H1 (cell line): ENCODE results near the gene RND3. TPM values are rescaled to one million over a fixed set of nuclear protein-coding genes. Genes with fewer than 3 reads are reported as not detected.

ENCODE experiments used
- CTCF ChIA-PET: fragments of 300-600 bp; sonication (Branson Sonifier 250); formaldehyde crosslinking; loops from one replicate; lab custom pipeline; 2021; ENCODE audit not compliant: partially characterized antibody; lab: Charles Lee
- POLR2A ChIA-PET: fragments of 300-600 bp; sonication (Branson Sonifier 250); formaldehyde crosslinking; loops from one replicate; lab custom pipeline; 2021; ENCODE audit warnings: inconsistent platforms; ENCODE audit not compliant: partially characterized antibody; lab: Charles Lee
- DNase-seq, 2 experiments: peaks; one replicate each; pipeline versions ENCODE4 v3.0.0 to v3.0.0-alpha.2; 2010 to 2022; ENCODE audit warnings: low spot score in 2 of 2, low read depth in 1 of 2, mixed read lengths in 1 of 2
- FAIRE-seq: peaks from 2 replicates; lab custom pipeline; 2011; peaks lifted over from hg19 to GRCh38; lab: Jason Lieb, UNC
- H2AFZ ChIP-seq: 2 replicates; pipeline ENCODE4 v1.8.1; 2012; ENCODE audit warnings: low read length, inconsistent platforms
- H2AK5ac ChIP-seq: 2 replicates; pipeline ENCODE4 v1.6.1; 2013; ENCODE audit warnings: low read depth, low read length
- H2BK120ac ChIP-seq: replicated peaks from 2 replicates; pipeline ENCODE3; 2013; ENCODE audit warnings: low read depth, low read length, inconsistent platforms
- H2BK12ac ChIP-seq: 2 replicates; pipeline ENCODE4 v1.6.1; 2013; ENCODE audit warnings: low read depth, low read length
- H2BK15ac ChIP-seq: 2 replicates; pipeline ENCODE4 v1.6.1; 2013; ENCODE audit warnings: low read length
- H2BK20ac ChIP-seq: 2 replicates; pipeline ENCODE4 v1.6.1; 2013; ENCODE audit warnings: low read length
- H2BK5ac ChIP-seq: 2 replicates; pipeline ENCODE4 v1.6.1; 2013; ENCODE audit warnings: low read depth, low read length
- H3K14ac ChIP-seq: 2 replicates; pipeline ENCODE4 v1.6.1; 2013; ENCODE audit warnings: inconsistent platforms; ENCODE audit not compliant: insufficient read length
- H3K18ac ChIP-seq: 2 replicates; pipeline ENCODE4 v1.6.1; 2013; ENCODE audit warnings: low read length; ENCODE audit errors: extremely low read depth
- H3K23ac ChIP-seq: 2 replicates; pipeline ENCODE4 v1.6.1; 2013; ENCODE audit warnings: inconsistent platforms; ENCODE audit not compliant: insufficient read length
- H3K23me2 ChIP-seq: 2 replicates; pipeline ENCODE4 v1.6.1; 2013; ENCODE audit warnings: low read depth, low read length
- H3K27ac ChIP-seq: 2 replicates; pipeline ENCODE4 v1.6.1; 2011; ENCODE audit warnings: low read depth, low read length, inconsistent platforms
- H3K27me3 ChIP-seq, 4 experiments: replicated peaks in 1 of 4; 1 replicate in 1 of 4; 2 replicates in 3 of 4; pipeline versions ENCODE4 v1.6.1 to v1.8.1; 2011 to 2013; ENCODE audit warnings: low read length in 3 of 4, mild to moderate bottlenecking in 3 of 4, inconsistent platforms in 2 of 4, mixed read lengths in 2 of 4, moderate library complexity in 1 of 4; ENCODE audit not compliant: control insufficient read depth in 3 of 4, insufficient read depth in 3 of 4; ENCODE audit errors: extremely low read depth in 1 of 4
- H3K36me3 ChIP-seq, 4 experiments: 2 replicates each; pipeline versions ENCODE4 v1.6.1 to v1.8.1; 2011 to 2013; ENCODE audit warnings: mild to moderate bottlenecking in 4 of 4, low read length in 3 of 4, moderate library complexity in 2 of 4, control low read depth in 1 of 4, inconsistent platforms in 1 of 4; ENCODE audit not compliant: insufficient read depth in 4 of 4, control insufficient read depth in 2 of 4
- H3K4ac ChIP-seq: replicated peaks from 2 replicates; pipeline ENCODE3; 2013; ENCODE audit warnings: low read length, low read depth, mixed read lengths, inconsistent platforms; ENCODE audit not compliant: insufficient read length
- H3K4me1 ChIP-seq, 4 experiments: replicated peaks in 1 of 4; 1 replicate in 1 of 4; 2 replicates in 3 of 4; pipeline versions ENCODE4 v1.6.1 to v1.8.1; 2011 to 2013; ENCODE audit warnings: low read length in 3 of 4, inconsistent platforms in 2 of 4, mixed read lengths in 1 of 4; ENCODE audit not compliant: insufficient read depth in 4 of 4, control insufficient read depth in 3 of 4
- H3K4me2 ChIP-seq, 2 experiments: 2 replicates each; pipeline versions ENCODE4 v1.6.1 to v1.8.1; 2011 to 2013; ENCODE audit warnings: low read depth in 2 of 2, low read length in 2 of 2, control low read depth in 1 of 2, inconsistent platforms in 1 of 2, mild to moderate bottlenecking in 1 of 2; ENCODE audit not compliant: insufficient read depth in 1 of 2
- H3K4me3 ChIP-seq, 4 experiments: fragments of 200-600, 300-600 bp in 1 of 4; sonication (generic), shearing (Covaris generic), sonication (Bioruptor Twin) in 1 of 4; 2 replicates each; pipeline versions ENCODE4 v1.5.1 to v1.8.1; 2011 to 2016; ENCODE audit warnings: low read length in 4 of 4, low read depth in 3 of 4, control low read depth in 2 of 4, inconsistent platforms in 2 of 4, mild to moderate bottlenecking in 2 of 4, mixed read lengths in 1 of 4, moderate library complexity in 1 of 4; ENCODE audit not compliant: insufficient read depth in 2 of 4; ENCODE audit errors: extremely low read depth in 1 of 4
- H3K56ac ChIP-seq: replicated peaks from 2 replicates; pipeline ENCODE3; 2013; ENCODE audit warnings: low read depth, mild to moderate bottlenecking, mixed read lengths, low read length, inconsistent platforms; ENCODE audit not compliant: insufficient read length
- H3K79me1 ChIP-seq: 2 replicates; pipeline ENCODE4 v1.6.1; 2013; ENCODE audit warnings: low read depth, low read length, control low read depth
- H3K79me2 ChIP-seq, 2 experiments: 2 replicates each; pipeline versions ENCODE4 v1.6.1 to v1.8.1; 2012 to 2013; ENCODE audit warnings: low read length in 2 of 2, mild to moderate bottlenecking in 2 of 2, inconsistent platforms in 1 of 2; ENCODE audit not compliant: insufficient read depth in 2 of 2, control insufficient read depth in 1 of 2
- H3K9ac ChIP-seq, 4 experiments: replicated peaks in 1 of 4; 1 replicate in 1 of 4; 2 replicates in 3 of 4; pipeline versions ENCODE4 v1.6.1 to v1.8.1; 2011 to 2013; ENCODE audit warnings: low read depth in 3 of 4, low read length in 3 of 4, control low read depth in 2 of 4, mild to moderate bottlenecking in 2 of 4, moderate library complexity in 2 of 4, inconsistent platforms in 1 of 4; ENCODE audit errors: extremely low read depth in 1 of 4
- H3K9me3 ChIP-seq, 2 experiments: 2 replicates each; pipeline versions ENCODE4 v1.6.1 to v1.8.1; 2012 to 2013; ENCODE audit warnings: mild to moderate bottlenecking in 2 of 2, moderate library complexity in 2 of 2, control low read depth in 1 of 2, inconsistent platforms in 1 of 2, low read depth in 1 of 2, low read length in 1 of 2, mixed read lengths in 1 of 2; ENCODE audit not compliant: insufficient read depth in 2 of 2
- H4K20me1 ChIP-seq, 2 experiments: replicated peaks in 1 of 2; 2 replicates each; pipeline versions ENCODE3 to v1.8.1; 2011 to 2013; ENCODE audit warnings: inconsistent platforms in 2 of 2, low read length in 2 of 2, mild to moderate bottlenecking in 1 of 2; ENCODE audit not compliant: insufficient read depth in 2 of 2, control insufficient read depth in 1 of 2
- H4K5ac ChIP-seq: 2 replicates; pipeline ENCODE4 v1.6.1; 2013; ENCODE audit warnings: low read length, low read depth, mixed read lengths, inconsistent platforms; ENCODE audit not compliant: insufficient read length
- H4K8ac ChIP-seq: 2 replicates; pipeline ENCODE4 v1.8.0; 2013; ENCODE audit warnings: mild to moderate bottlenecking, moderate library complexity, low read length, inconsistent platforms; ENCODE audit not compliant: insufficient read depth; ENCODE audit errors: extremely low read depth
- H4K91ac ChIP-seq: replicated peaks from 2 replicates; pipeline ENCODE3; 2013; ENCODE audit warnings: low read length, mixed read lengths, inconsistent platforms; ENCODE audit not compliant: insufficient read length
- BCL11A ChIP-seq, 2 experiments: IDR thresholded peaks; one replicate each; pipeline ENCODE4 v1.6.1; 2011; ENCODE audit warnings: low read depth in 2 of 2, low read length in 2 of 2, mild to moderate bottlenecking in 2 of 2
- CHD1 ChIP-seq: IDR thresholded peaks from 2 replicates; pipeline ENCODE4 v1.6.1; 2012; ENCODE audit warnings: low read depth, low read length, improper control_type of control experiment
- HDAC6 ChIP-seq: IDR thresholded peaks from one replicate; pipeline ENCODE4 v1.7.1; 2012; ENCODE audit warnings: low read depth, mild to moderate bottlenecking, inconsistent platforms, low read length, moderate library complexity
- JUN ChIP-seq: IDR thresholded peaks from 2 replicates; pipeline ENCODE4 v1.6.1; 2011; ENCODE audit warnings: low read depth, mild to moderate bottlenecking, improper control_type of control experiment, low read length
- JUND ChIP-seq: IDR thresholded peaks from 2 replicates; pipeline ENCODE4 v1.6.1; 2011; ENCODE audit warnings: mild to moderate bottlenecking, improper control_type of control experiment, low read length
- KDM5A ChIP-seq: fragments of 200-600 bp; IDR thresholded peaks from 2 replicates; pipeline ENCODE4 v1.7.1; 2012; ENCODE audit warnings: mild to moderate bottlenecking, low read length, inconsistent platforms, mixed read lengths
- RFX5 ChIP-seq: IDR thresholded peaks from 2 replicates; pipeline ENCODE4 v1.6.1; 2011; ENCODE audit warnings: low read depth, low read length, improper control_type of control experiment, borderline replicate concordance
- SAP30 ChIP-seq: fragments of 300-600 bp; sonication (generic); IDR thresholded peaks from 2 replicates; pipeline ENCODE4 v1.7.1; 2012; ENCODE audit warnings: low read length, moderate library complexity, mild to moderate bottlenecking, inconsistent platforms; ENCODE audit not compliant: insufficient read depth, insufficient replicate concordance
- SIRT6 ChIP-seq: IDR thresholded peaks from one replicate; pipeline ENCODE4 v1.7.1; 2012; ENCODE audit warnings: low read length, inconsistent platforms
- SIX5 ChIP-seq: IDR thresholded peaks from 2 replicates; pipeline ENCODE4 v1.6.1; 2011; ENCODE audit warnings: mild to moderate bottlenecking, low read depth, low read length
- SUZ12 ChIP-seq: fragments of 200-600 bp; sonication (generic); IDR thresholded peaks from 2 replicates; pipeline ENCODE4 v1.6.1; 2012; ENCODE audit warnings: mild to moderate bottlenecking, inconsistent platforms, low read length, moderate library complexity, mixed read lengths
- WGBS, 2 experiments: shearing (Covaris generic) in 1 of 2; methylation state at CpG; one replicate each; pipeline versions ENCODE4 v1.1.6 to v1.1.7; 2013 to 2015; ENCODE audit warnings: low lambda C conversion rate in 2 of 2, mixed read lengths in 2 of 2, inconsistent platforms in 1 of 2, low coverage in 1 of 2, missing lambda C conversion rate in 1 of 2; ENCODE audit not compliant: insufficient replicate concordance in 2 of 2, insufficient coverage in 1 of 2, insufficient read length in 1 of 2; ENCODE audit errors: extremely low coverage in 1 of 2, missing lambda C conversion rate in 1 of 2; 5-methylcytosine and 5-hydroxymethylcytosine counted together
- polyA plus RNA-seq, 7 experiments: library from polyadenylated mRNA; depleted of rRNA in 3 of 7; stranded (reverse) in 5 of 7; unstranded in 2 of 7; fragments of >200 nt in 5 of 7; fragments of 200-250 nt in 2 of 7; gene quantifications; 1 replicate in 5 of 7; 2 replicates in 1 of 7; 4 replicates in 1 of 7; pipeline versions ENCODE4 v1.2.1 to v1.2.3, GENCODE V29; 2011 to 2013; ENCODE audit warnings: missing spikeins in 2 of 7, mixed read lengths in 2 of 7
- total RNA-seq: library from RNA; stranded (reverse); fragmentation: NEBNext Ultra II Directional; extraction: Animal tissue kit (Norgen Biotek cat#: 25700); gene quantifications from 2 replicates; pipeline ENCODE4 v1.2.1, GENCODE V29; 2021

Gene RND3
- total and polyA plus RNA-seq, 2 of the 8 experiments (the other 6 are each of a cell fraction or from before 2014, with no cell fraction given): 12.2 to 25.6 TPM

DNA sequence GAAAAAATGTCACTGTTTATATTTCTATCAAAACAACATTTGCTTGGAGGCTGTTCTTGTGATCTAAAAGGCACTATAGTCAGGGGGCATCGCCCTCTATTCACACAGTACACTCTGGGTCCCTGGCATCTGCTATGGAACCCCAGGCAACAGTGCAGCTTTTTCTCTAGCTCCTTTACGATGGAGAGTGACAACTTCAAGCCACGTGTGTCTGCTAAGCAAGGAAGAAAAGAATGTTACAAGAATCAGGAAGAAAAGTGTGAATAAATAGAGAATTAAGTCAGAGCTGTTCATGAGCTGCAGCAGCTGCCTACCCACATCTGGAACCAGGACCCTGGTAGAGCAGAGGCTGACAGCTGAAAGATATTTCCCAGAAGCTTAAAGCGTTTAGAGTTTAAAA lies 11.2 kb downstream of the RND3 start:
- Histone ChIP-seq H3K23ac (no peak overlapping the region), H3K9ac (no peak overlapping the region), H3K56ac (no peak overlapping the region), H3K79me1 (peaks cover 6% of the 10 kb centered on the region), H4K8ac (no peak overlapping the region), H3K4ac (no peak overlapping the region), H2BK120ac (no peak overlapping the region), H3K14ac (no peak overlapping the region), H4K5ac (no peak overlapping the region), H4K91ac (no peak overlapping the region), H2BK12ac (no peak overlapping the region), H3K36me3 (peaks cover 2 to 37% (median 25%) of the 10 kb centered on the region in 4 experiments; a peak in 6 of 8 replicates), H2BK20ac (no peak overlapping the region), H3K18ac (no peak overlapping the region), H4K20me1 (peaks cover 15 to 27% of the 10 kb centered on the region in 2 experiments), H2AFZ (no peak overlapping the region), H3K4me3 (no peak overlapping the region), H3K4me1 (peaks cover 0 to 9% (median 8%) of the 10 kb centered on the region in 4 experiments; a peak in 6 of 7 replicates), H2BK5ac (no peak overlapping the region), H3K23me2 (no peaks in the 10 kb centered on the region), H2AK5ac (no peak overlapping the region), H3K9me3 (no peaks in the 10 kb centered on the region), H3K27me3 (no peaks in the 10 kb centered on the region), H3K79me2 (peaks cover 10 to 84% of the 10 kb centered on the region in 2 experiments), H3K27ac (no peak overlapping the region), H3K4me2 (no peak overlapping the region), H2BK15ac (no peak overlapping the region)
- ChIA-PET POLR2A (interaction anchor here (0.7 to 2.3 kb wide), 3 partner anchors 9 to 12 kb away, joined by 3 to 10 read pairs (median 5); no protein-coding TSS in a partner anchor), CTCF (interaction anchor here (0.6 to 1.6 kb wide), 3 partner anchors 10 to 304 kb away, joined by 3 to 4 read pairs (median 4); no protein-coding TSS in a partner anchor)
- DNase-seq: no peak
- no peak for TF ChIP-seq SUZ12
- no peak for TF ChIP-seq KDM5A
- no peak for TF ChIP-seq SAP30
- no peak for TF ChIP-seq BCL11A (IDR thresholded peaks at IDR 0.05; ENCODE audit: low read depth in 2 of 2, low read length in 2 of 2)
- TF ChIP-seq CHD1: no peak
- no peak for TF ChIP-seq JUN
- no peak for TF ChIP-seq SIRT6
- TF ChIP-seq SIX5: no peak
- no peak for TF ChIP-seq RFX5
- no peak for TF ChIP-seq HDAC6
- no peak for TF ChIP-seq JUND
- FAIRE-seq: no peak
- 88% methylated on average over 4 of the region's 4 CpGs; no CpG with 5 or more reads in 1 of the 2 experiments for WGBS, 2 experiments
